Measurements from ENCODE around the gene SLC16A13.
"Not testable (repeated sequence)": the region's sequence is repeated elsewhere in the genome, so short reads cannot be mapped to it uniquely, and the experiment has no call there.

Gene SLC16A13

DNA sequence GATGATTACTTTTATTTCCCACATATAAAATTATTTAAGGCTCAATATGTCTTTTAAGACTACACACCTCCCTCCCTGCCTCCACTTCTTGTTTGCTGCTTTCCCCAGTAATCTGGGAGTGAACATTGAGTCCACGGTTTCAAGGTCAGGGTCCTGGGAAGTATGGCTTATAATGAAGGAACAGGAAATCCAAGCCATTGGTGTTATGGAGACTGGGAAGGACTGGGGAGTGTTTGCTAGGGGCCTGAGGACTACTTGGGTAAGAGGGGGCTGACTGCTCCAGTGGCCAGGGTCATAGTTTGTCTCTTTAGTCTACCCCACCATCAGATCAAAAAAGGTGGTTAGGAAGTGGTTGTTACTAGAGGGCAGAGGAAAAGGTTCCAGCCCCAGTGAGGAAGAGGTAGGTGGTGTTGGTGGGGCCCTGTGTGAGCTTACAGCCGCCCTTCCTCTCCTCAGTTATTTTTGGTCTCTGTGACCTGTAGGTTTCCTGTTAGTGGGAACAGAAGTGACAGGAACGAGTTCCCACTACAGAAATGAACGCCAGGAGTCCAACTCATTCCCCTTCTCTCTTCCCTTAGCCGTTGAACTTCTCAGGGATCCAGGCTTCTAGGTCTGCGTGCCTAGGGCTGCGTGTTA lies 742 bp upstream of the SLC16A13 start:
- no peak for DNase-seq

DNA sequence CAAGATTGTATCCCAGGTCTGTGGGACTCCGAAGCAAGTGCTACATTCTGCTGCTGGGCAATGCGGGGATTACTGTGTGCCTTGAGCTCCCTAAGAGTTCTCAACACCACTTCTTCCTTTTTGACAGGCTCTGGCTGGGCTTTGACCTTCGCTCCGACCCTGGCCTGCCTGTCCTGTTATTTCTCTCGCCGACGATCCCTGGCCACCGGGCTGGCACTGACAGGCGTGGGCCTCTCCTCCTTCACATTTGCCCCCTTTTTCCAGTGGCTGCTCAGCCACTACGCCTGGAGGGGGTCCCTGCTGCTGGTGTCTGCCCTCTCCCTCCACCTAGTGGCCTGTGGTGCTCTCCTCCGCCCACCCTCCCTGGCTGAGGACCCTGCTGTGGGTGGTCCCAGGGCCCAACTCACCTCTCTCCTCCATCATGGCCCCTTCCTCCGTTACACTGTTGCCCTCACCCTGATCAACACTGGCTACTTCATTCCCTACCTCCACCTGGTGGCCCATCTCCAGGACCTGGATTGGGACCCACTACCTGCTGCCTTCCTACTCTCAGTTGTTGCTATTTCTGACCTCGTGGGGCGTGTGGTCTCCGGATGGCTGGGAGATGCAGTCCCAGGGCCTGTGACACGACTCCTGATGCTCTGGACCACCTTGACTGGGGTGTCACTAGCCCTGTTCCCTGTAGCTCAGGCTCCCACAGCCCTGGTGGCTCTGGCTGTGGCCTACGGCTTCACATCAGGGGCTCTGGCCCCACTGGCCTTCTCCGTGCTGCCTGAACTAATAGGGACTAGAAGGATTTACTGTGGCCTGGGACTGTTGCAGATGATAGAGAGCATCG lies 2.4 kb downstream of the SLC16A13 start:
- DNase-seq = no peak

DNA sequence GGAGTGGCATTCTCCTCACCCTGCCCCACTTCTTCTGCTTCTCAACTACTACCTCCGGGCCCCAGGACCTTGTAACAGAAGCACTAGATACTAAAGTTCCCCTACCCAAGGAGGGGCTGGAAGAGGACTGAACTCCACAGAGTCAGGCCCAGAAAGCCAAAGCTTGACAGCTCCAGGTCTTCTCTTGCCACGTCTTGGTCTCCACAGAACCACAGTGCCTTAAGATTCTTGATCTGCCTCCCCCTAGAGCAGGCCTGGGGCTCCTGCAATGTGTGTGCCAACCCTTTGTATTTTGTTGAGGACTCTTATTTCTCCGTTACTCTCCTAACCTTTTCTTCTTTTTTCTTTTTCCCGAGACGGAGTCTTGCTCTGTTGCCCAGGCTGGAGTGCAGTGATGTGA lies 4.0 kb downstream of the SLC16A13 start:
- DNase-seq = no peak

DNA sequence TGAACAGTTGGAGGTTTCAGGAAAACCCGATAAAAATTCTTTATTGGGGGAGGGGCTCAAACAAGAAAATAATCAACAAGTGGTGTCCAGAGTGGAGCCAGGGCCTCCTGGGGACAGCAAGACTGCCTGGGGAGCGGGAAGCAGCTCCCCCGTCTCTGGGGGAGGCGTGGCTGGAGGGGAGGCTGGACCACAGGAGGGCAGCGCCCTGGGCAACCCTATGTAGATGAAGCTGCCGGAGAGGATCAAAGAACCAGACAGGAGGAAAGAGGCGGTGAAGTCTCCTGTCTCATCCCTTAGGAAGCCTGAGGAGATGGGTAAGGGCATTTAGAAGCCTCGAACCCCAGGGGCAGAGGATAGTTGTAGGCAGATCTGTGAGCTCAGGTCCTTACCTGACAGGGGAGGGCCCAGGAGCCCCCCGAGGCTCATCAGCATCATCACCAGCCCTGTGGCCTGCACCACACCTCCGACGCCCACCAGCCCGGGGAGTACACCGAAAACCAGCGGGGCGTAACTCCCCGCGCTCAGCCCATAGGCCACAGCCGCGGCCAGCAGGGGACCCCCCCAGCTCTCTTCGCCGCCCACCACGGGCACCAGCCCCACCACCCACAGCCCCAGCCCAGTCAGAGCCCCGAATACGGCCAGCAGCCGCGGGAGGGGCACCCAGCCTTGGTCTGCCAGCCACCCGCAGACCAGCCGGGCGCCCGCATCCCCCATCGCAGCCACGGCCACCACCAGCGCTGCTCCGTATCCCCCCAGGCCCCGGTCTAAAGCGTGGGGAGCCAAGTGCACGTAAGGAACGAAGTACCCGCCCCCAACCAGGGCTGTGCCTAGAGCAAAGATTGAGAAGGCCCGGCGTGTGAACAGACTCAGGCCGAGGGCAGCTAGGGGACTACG lies 6.0 kb downstream of the SLC16A13 start:
- no peak for DNase-seq

DNA sequence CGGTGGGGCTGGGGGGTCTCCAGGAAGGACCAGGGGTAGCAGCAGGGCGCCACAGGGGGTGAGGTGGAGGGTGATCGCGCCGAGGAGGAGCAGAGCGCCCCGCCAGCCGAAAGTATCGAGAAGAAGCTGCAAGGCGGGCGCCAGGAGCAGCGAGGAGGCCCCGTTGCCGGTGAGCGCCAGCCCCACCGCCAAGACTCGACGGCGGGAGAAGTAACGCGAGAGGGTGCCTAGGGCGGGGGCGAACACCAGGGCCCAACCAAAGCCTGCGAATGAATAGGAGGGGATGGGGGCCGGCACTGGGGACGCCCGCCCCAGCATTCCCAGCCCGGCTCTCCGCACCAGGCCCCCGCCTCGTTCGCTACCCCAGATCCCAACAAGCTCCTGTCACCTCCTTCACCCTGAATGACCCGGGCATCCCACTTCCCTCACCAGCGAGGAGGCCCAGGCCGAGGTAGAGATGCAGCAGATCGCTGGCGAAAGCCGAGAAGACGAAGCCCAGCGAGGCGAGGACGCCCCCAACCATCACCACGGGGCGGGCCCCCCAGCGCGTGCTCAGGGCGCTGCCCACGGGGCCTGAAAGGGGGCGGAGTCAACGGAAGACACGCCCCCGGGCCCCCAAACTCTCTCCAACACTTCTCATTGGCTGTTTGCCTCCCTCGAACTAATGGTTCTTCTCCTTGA lies 6.8 kb downstream of the SLC16A13 start:
- peak; percentile 11 for DNase-seq

DNA sequence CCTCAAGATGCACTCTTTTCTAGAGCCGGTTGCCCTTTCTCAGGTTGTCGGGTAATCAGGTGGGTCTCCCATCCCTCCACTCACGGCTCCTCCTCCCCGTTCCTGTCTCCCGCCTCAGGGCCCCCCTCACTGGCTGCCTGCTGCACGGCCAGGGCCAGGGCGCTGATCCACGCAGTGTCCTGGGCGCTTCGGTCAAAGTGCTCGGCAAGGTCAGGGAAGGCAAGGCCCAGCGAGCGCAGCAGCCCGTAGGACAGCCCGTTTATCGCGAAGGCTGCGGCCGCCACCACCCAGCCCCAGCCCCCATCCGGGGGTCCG lies 7.3 kb downstream of the SLC16A13 start:
- DNase-seq = no peak

DNA sequence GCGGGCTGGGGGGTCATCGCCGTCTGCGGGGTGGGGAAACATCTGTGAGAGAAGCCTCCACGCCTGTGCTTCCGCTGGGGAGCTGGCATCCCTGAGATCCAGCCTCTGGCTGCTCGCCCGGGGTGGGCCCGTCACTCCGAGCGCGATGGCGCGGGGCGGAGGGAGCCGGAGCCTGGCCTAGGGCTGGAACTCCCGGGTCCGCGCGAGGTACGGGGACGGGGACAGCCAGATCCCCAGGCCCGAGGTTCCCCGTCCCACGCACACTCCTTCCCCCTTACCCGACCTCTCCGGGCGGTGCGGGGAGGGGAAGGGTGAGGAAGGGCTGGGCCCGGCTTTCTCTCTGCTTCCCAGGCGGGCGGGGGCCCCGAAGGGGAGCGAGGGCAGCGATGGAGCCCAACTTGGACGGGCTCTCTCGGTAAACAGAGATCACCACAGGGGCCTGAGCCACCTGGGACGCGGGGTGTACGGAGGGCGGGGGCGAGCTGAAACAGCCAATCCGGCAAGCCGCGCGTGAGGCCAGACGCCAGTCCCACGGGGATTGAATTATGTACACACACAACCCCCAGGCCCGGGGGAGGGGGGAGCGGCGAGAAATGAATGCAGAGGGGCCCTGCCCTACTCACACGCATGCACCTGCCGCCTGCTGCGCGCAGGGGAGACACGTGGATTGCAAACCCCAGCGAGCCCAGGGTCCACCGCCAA lies 7.8 kb downstream of the SLC16A13 start, which contains the start of gene SLC16A11:
SLC16A11 (minus strand) TSS at position 596 of the 702 bp plus-strand sequence; CDS start at position 17, 579 bp downstream.
- peak; percentile 51 for DNase-seq

DNA sequence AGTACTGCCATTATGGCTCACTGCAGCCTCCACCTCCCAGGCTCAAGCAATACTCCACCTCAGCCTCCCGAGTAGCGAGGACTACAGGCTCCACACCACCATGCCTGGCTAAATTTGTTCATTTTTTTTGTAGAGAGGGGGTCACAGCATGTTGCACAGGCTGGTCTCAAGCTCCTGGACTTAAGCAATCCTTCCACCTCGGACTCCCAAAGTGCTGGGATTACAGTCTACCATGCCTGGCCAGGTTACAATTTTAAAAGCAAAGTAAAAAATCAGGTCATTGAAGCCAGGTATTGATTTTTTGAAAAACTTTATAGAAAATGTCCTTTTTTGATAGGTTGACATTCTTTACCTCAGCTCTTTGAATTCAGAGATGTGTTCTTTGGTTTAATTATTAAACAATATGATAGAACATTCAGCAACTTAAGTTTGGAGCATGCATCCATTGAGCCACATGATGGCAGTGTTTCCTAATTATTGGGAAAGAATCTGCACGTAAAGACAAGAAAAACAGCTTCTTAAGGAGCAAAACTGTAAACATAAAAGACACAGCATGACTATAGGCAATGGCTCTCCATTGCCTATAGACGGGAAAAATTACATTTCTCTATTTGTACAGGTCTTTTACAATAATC lies 9.8 kb downstream of the SLC16A13 start:
- DNase-seq = peak; percentile 78

DNA sequence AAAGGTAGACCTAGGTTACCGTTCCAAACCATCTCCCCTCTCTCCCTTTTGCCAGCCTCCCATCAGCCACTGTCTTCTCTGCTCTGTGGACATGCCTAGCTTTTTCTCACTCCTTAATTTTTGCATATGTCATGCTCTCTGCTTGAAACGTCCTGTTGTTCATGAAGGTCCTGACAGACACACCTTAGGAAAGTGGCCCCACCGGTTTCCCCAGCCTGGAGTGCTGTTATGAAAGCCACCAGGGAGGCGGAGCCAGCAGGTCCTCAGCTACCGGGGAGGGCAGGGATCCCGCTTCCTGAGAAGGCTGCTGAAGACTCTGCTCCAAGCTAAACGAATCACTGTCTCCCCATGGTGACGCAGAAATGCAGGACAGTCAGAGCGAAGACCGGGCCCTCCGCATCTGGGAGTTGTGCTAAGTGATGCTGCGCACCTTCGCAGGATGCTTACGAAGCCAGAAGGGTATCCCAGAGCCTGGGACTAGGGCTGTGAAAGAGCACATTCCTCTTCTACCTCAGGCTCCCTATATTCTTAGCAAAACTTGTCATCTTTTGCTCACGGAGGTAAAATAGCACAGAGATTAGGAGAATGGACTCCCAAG lies 10.4 kb downstream of the SLC16A13 start:
- DNase-seq = peak; percentile 78

DNA sequence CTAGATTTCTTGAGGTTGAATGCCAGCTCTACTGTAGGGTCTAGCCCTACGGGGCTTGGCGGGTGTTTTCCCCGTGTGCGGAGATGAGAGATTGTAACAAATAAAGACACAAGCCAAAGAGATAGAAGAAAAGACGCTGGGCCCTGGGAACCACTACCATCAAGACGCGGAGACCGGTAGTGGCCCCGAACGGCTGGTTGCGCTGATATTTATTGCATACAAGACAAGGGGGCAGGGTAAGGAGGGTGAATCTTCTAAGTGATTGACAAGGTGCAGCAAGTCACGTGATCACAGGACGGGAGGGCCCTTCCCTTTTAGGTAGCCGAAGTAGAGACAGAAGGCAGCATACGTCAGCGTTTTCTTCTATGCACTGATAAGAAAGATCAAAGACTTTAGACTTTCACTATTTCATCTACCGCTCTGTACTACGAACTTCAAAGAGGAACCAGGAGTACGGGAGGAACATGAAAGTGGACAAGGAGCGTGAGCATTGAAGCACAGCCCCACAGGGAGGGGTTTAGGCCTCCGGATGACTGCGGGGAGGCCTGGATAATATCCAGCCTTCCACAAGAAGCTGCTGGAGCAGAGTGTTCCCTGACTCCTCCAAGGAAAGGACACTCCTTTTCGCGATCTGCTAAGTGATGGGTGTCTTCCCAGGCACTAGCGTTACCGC lies 11.0 kb downstream of the SLC16A13 start:
- DNase-seq = peak; percentile 61

DNA sequence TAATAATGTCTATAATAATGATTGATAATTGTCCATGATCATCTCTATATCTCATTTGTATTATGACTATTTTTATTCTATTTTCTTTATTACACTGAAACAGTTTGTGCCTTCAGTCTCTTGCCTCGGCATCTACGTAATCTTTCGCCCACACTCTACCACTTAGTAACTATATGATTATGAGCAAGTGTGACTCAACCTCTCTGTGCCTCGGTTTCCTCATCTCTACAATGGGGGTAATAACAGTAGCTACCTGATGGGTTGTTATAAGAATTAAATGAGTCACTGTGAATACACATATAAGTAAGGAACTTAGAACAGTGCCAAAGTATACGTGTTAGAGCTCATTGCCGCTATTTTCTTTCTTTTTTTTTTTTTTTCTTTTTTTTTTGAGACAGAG lies 11.8 kb downstream of the SLC16A13 start:
- DNase-seq = no peak

DNA sequence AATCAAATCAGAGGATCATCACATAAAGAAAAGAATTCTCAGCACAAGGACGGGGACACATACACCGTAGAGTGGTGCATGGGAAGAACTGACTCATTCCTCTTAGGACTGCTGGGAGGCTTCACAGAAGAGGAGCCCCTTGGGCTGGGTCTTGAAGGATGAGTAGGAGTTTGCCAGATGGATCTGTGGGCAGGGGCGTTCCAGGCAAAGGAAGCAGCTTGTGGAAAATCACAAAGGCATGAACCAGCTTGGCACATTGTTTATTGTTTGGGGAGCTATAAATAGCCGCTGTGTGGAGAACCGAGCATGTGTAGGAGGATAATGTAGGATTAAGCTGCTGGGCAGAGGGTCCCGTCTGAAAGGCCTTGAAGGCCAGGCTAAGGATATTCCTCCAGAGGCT lies 13.2 kb downstream of the SLC16A13 start:
- no peak for DNase-seq

DNA sequence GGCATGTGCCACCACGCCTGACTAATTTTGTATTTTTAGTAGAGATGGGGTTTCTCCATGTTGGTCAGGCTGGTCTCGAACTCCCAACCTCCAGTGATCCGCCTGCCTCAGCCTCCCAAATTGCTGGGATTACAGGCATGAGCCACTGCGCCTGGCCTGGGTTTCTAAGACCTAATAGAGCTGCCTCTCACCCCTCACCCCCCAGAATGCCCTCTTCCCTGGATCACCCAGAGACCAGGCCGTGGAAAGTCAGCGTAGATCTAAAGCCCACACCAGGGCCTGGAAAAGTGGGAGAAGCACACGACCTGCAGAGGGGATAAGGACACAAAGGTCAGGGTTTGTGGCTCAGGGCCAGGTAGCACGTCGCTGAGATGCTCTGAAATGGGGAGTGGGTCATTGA lies 14.8 kb downstream of the SLC16A13 start:
- DNase-seq = not testable (repeated sequence)

DNA sequence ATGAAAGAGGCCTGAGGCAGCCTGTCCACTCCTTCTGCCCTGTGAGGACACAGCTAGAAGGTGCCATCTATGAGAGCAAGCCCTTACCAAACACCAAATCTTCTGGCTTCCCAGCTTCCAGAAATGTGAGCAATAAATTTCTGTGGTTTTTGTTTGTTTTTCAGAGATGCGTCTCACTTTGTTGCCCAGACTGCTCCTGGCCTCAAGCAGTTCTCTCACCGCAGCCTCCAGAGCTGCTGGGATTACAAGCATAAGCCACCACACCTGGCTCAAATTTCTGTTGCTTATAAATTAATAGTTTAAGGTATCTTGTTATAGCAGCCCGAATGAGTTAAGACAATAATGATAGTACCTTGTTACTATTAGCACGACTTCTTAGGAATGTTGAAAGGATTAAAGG lies 20.6 kb downstream of the SLC16A13 start:
- DNase-seq = no peak

DNA sequence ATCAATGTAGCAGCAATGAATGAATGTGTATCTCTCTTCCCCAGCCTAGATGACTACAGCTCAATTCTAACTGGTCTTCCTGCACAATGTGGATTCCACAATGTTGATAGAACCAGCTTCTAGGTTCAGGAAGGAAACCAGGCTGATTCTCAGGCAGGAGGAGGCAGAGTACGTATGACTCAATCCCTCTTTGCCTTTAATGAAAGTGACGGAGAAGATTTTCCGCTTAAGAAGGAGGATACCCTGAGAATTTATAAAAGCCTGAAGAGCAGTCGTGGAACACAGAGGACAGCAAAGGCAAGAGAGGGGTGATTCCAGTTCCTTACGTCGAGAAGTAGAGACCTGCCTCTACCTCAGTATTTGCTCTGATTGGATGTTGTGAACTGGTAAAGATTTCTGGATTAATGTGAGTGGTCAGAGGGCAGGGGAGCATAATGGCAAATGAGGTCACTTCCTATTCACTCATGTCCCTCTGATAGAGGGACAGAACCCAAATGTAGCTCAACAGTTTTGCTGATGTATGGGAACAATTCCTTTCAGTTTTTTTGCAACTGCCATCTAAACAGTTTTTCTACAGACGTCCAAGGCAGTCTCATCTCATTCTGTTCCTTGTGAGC lies 23.1 kb downstream of the SLC16A13 start:
- no peak for DNase-seq

DNA sequence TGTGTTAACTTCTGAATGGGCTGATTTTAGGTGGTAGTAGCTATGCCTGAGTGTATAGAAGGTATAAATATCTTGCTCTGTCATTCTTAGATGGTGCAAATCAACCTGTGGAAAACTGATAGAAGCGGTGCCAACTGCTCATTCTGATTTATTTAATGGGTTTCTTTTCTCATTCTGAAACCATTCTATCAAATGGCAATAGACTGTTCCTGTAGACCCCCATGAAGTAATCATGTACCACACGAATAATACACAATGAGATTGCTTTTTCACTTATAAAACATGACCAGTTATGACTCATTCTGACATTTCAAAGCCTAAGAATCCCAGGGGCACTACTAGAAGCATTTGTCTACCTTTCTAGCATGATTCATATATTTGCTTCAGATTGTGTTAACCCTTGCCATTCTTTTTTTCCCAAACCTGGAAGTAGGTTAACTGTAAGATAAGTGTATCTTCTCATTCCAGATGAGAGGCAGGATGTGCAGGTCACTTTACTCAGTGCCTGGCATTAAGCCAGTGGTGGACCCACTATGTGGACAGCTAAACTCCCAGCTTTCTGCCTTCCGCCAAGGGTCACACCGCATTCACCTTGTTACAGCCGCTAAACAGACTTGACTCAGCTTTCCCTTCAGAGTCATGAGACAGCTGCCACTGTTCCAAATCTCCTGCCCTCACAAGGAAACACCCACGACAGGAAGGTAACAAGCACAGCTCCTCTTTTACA lies 24.5 kb downstream of the SLC16A13 start:
- no peak for DNase-seq

DNA sequence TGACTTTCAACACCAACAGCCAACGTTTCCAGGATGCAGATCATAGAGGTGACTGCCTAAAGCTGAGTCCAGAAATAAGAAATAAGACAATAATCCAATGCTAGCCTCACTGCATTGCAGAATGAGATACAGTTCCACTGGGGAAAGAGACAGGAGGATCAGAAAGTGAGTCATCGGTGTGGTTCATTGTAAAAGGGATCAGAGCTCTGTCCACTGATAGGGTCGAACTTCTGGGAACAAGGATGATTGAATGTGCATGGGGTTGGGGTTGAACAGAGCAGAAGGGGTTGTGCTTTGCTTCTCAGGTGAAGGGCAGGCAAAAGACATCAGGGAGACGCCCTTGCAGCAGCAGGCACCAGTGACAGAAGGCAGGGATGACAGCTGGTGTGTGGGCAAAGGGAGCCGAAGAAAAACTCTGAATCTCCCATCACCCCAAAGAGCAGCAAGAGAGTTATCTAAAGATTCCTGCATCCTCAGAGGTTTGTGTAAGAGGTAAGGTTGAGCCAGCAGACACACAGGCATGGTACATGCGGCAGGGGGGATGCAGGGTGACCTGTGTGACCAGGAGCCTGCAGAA lies 27.8 kb downstream of the SLC16A13 start:
- no peak for DNase-seq

DNA sequence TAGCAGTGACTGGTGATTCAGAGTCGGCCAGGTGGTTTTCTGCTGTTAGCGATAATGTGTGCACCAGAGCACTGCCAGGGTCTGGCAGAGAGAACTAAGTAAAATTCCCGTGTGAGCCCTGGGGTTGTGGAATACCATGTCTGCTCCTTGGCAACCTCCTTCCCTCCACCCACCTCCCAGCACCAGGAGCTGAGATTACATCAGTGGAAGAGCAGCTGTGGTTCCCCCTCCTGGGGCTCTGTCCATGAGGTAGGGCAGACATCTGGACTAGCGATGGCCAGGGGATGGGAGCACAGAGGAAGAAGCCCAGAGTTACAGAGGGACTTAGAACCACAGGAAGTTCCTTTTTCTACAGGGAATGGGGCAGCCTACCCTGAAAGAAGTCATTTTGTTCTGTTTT lies 28.4 kb downstream of the SLC16A13 start:
- no peak for DNase-seq

DNA sequence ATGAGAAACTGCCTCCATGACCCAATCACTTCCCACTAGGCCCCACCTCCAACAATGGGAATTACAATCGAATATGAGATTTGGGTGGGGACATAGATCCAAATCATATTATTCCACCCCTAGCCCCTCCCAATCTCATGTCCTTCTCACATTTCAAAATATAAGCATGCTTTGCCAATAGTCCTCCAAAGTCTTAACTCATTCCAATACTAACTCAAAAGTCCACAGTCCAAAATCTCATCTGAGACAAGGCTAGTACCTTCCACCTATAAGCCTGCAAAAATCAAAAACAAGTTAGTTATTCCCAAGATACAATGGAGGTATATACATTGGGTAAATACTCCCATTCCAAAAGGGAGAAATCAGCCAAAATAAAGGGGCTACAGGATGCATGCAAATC lies 31.4 kb downstream of the SLC16A13 start:
- no peak for DNase-seq
